ENCODE results near the gene VSTM2A. TPM values are rescaled to one million over a fixed set of nuclear protein-coding genes. Genes with fewer than 3 reads are reported as not detected.
"Not testable (repeated sequence)": the region's sequence is repeated elsewhere in the genome, so short reads cannot be mapped to it uniquely, and the experiment has no call there.

VSTM2A gene
- not detected in 2 replicates for total RNA-seq (2021)
- not detected for Bru-seq, nascent RNA
- BruChase-seq, experiment 1, labeled RNA remaining after a 2-hour chase: not detected
- BruChase-seq, experiment 2, labeled RNA remaining after a 6-hour chase: not detected
- long read RNA-seq: 0 reads

DNA sequence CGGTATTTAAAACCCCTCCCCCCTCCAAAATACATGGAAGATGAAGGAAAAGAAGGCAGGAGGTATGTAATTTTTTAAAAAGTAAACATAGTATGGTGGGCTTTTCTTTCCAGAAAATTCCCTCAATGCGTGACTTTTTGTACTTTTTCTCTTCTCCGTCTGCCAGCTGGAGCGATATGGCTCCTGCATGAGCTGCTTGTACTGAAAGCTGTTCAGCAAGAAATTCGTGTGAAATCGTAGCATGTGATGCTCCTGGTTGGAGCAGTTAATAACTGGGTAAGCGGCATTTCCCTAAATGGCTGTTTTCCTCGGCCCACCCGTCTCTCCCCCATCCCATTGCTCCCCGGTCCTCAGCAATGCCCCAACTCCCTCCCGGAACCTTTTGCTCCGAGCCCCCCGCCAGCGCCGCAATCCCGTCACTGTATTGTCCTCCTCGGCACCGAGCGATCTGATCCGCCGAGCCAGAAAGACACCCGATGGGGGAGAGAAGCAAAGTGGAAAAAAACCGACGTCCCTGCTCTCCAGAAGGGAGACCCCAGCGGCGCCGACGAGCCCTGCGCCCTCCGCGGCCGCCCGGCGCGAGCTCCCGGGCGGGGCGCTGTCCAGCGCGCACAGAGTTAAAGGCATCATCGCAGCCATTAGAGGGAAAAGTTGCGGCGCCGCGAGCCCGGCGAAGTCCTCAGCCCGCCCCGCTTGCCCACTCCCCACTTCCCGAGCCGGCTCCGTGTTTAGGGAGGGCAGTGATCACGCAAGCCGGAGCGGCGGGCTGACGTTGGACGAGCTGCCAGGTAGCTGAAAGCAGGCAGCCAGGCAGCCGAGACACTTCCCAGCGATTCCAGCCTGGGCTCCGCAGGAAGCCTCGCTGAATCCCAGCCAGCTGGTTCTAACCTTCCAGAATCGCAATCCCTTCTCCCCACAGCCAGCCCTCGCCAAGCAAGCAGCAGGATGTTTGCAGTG, at the start of gene VSTM2A:
VSTM2A (plus strand) TSS at position 707 of the 957 bp plus-strand sequence. CDS start 356 bp downstream, outside the sequence.
- ChIA-PET POLR2A (ENCODE audit: unreplicated experiment) (no interaction called here), CTCF (no interaction called here)
- Histone ChIP-seq H3K4me1 (replicated peaks; ENCODE audit: insufficient read depth) (no peaks in the 10 kb centered on the region), H3F3A (ENCODE audit: insufficient read depth, low read depth) (no peaks in the 10 kb centered on the region), H3K4me2 (no peak within 1 kb of the TSS), H4K20me1 (ENCODE audit: insufficient read depth) (no peaks in the 10 kb centered on the region), H3K27ac (no peak within 1 kb of the TSS), H3K9me3 (ENCODE audit: insufficient read depth, low read depth) (no peaks in the 10 kb centered on the region), H2AFZ (no peak within 1 kb of the TSS), H3K36me3 (ENCODE audit: low read depth) (no peaks in the 10 kb centered on the region), H3K9me2 (ENCODE audit: insufficient read depth) (no peaks in the 10 kb centered on the region), H3K27me3 (ENCODE audit: insufficient read depth, low read depth) (peaks cover 63% of the 10 kb centered on the region), H3K4me3 (no peak within 1 kb of the TSS), H3K79me2 (ENCODE audit: low read depth) (no peaks in the 10 kb centered on the region)
- no TSS peak for BruUV-seq (replicated peaks)
- no peak for DNase-seq
- no peak for TF ChIP-seq EZH2 (IDR thresholded peaks at IDR 0.05; ENCODE audit: low read depth)
- no peak for TF ChIP-seq CTCF (conservative IDR thresholded peaks at IDR 0.05)
- intact Hi-C loops (cut with micrococcal nuclease; ENCODE audit: unreplicated experiment): no loop called here

GRCh38 chr7:54504531-54504930, 37.6 kb upstream of the VSTM2A start:
- H3K27ac ChIP-seq; CTCF ChIA-PET; H2AFZ ChIP-seq; H4K20me1 ChIP-seq (ENCODE audit: insufficient read depth); H3K4me3 ChIP-seq; H3K9me2 ChIP-seq (ENCODE audit: insufficient read depth); H3K4me1 ChIP-seq (replicated peaks; ENCODE audit: insufficient read depth); BruUV-seq (replicated peaks); H3K4me2 ChIP-seq; DNase-seq; H3K79me2 ChIP-seq (ENCODE audit: low read depth); H3K9me3 ChIP-seq (ENCODE audit: insufficient read depth, low read depth); intact Hi-C loops (cut with micrococcal nuclease; ENCODE audit: unreplicated experiment); POLR2A ChIA-PET (ENCODE audit: unreplicated experiment); H3K36me3 ChIP-seq (ENCODE audit: low read depth); H3F3A ChIP-seq (ENCODE audit: insufficient read depth, low read depth); H3K27me3 ChIP-seq (ENCODE audit: insufficient read depth, low read depth): not testable (repeated sequence)

DNA sequence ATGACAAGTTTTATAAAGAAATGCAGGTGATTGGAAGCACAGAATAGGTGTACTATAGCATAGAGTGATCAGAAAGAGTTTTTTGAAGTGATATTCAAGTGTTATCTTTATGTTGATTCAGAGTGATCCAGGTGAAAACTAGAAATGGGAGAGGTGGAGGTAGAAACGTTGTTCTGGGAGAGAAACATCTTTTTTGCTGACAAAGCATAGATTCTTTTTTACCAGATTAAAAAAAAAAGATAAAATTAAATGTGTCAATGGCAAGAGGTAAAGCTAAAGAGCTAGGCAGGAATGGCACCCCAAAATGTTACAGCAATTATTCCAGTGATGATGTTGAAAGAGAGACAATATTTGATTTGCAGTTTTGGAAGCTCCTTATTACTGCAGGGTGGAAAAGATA, 12.6 kb upstream of the VSTM2A start:
- H3K27me3 ChIP-seq (ENCODE audit: insufficient read depth, low read depth): peaks cover 7% of the 10 kb centered on the region
- H3K9me2 ChIP-seq (ENCODE audit: insufficient read depth): no peaks in the 10 kb centered on the region; the same call in 1 of the 2 replicates
- no TSS peak for BruUV-seq (replicated peaks)
- no peaks in the 10 kb centered on the region for H3K79me2 ChIP-seq (ENCODE audit: low read depth)
- H3K27ac ChIP-seq: no peak overlapping the region
- no peaks in the 10 kb centered on the region for H3F3A ChIP-seq (ENCODE audit: insufficient read depth, low read depth)
- POLR2A ChIA-PET (ENCODE audit: unreplicated experiment): no interaction called here
- H2AFZ ChIP-seq: no peak overlapping the region
- intact Hi-C loops (cut with micrococcal nuclease; ENCODE audit: unreplicated experiment): loop anchor here (10.0 kb wide), 1 partner anchor 55 kb away; no protein-coding TSS in a partner anchor
- CTCF ChIA-PET: no interaction called here
- H3K4me3 ChIP-seq: no peak overlapping the region
- DNase-seq: no peak
- no peak overlapping the region for H3K4me2 ChIP-seq
- H3K4me1 ChIP-seq (replicated peaks; ENCODE audit: insufficient read depth): no peaks in the 10 kb centered on the region
- no peaks in the 10 kb centered on the region for H3K9me3 ChIP-seq (ENCODE audit: insufficient read depth, low read depth)
- no peak for TF ChIP-seq CTCF (conservative IDR thresholded peaks at IDR 0.05)
- no peaks in the 10 kb centered on the region for H3K36me3 ChIP-seq (ENCODE audit: low read depth)
- H4K20me1 ChIP-seq (ENCODE audit: insufficient read depth): no peaks in the 10 kb centered on the region

Measured in PC-9 (cell line).